Limb (tissue), 2 donors: ENCODE results near the gene SHB.
A peak's percentile ranks its signal among the peaks of the same experiment; 100 is the strongest.

Experiments
- DNase-seq, 2 donors: peaks; one replicate each; pipeline ENCODE4 v3.0.0-alpha.2; 2016; ENCODE audit errors: extremely low spot score in 2 of 2

SHB gene

DNA sequence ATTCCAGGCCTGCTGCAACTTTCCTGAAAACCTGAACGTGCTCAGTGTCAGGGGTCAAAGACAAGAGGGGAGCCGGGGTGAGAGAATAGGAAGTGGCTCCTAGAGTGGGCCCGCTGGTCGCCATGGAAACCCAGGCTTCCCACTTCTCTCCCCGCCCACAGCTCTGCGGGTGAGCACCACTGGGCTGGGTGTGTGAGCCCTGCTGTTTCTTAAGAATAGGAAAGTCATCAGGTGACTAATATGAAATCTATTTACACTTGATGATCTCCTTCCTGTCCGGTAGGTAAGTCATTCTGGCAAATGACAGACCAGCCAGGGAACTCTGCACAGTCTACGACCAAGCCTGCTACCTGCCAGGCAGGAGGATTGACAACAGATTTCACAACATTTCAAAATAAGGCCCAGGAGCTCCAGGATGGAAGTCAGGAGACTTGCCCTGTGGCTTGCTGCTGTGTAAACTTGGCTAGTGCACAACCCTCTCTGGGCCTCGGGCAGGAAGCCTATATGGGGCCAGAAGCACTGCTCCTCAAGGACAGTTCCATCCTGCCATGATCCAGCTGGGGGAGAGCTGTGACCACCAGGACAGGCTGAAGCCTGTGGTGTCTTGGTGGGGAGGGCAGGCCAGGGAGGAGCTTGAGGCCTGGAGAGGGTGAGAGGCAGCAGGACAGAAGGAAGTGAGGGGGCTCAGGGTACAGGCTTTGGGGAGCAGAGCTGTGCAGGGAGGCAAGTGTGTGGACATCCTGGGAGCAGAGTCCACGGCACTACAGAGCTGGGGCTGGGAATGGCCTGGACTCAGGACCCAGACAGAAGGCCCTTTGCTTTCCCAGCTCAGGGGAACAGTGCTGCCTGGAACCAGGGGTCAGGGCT is 60.6 kb downstream of the SHB start:
- no peak for DNase-seq

DNA sequence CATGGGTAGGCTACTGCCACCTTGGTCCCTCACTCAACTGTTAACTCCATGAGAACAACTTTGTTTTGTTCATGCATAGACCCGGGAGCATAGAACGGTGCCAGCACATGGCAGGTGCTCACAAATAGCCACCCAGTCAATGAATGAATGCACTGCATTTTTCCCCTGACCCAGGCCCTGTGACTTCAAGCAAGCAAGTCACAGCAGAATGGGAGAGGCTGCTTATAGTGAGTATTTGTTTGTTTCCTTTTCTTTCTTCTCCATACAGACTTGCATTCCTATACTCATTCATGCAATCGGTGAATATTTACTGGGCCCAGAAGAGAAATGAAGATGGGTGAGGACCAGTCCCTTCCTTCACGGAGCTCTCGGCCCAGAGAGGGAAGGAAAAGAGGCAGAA is 62.0 kb downstream of the SHB start:
- DNase-seq: no peak

DNA sequence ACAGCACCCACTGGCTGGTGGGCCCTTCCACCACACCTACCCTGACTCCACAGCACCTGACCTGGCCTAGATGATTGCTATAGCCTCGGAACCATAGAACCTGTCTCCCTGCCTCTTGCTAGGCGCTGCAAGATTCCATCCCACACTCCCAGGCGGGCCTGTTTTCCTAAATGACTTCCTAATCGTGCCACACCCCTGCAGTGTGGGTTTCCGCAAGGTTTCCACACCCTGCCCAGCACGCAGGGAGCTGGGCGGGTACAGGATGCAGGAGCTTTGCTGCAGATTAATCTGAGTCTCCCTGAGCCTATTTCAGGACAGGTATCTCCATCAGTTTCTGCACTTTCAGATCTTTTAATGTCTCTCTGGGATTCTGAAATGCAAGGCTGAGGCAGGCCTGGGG is 62.9 kb downstream of the SHB start:
- no peak for DNase-seq

DNA sequence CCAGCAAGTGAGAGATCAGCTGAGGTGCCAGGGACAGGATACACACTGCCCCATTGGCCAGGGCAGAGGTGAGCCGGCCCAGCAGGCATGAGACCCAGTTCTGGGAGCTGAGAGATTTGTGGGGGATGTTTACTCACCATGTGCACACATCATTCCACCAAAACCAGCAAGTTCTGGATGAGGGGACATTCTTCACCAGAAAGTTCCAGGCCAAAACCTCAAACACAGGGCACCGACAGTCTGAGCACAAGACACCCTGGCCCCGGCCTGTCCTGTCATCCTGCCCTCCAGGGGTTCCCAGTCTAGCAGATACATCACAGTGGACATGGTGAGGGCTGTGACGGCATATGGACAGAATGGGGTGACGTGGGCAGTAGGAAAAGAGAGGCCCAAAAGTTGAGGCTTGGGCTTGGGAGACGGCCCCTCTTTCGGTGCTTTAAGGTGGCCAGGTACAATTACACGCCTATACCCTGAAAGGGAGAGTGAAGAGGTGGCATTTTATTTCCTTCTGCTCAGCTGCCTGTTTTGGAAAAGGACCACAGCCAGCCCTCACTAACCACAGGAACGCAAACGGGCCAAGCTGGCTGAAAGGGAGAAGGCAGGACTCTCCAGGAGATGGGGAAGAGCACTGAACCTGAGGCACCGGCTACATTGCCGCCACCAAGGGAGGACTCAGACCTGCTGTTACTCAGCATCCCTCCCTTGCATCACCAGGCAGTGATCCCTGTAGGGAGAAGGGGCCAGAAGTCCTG is 64.0 kb downstream of the SHB start:
- no peak for DNase-seq

- DNase-seq: no peak
These were observed 64.8 kb downstream of the SHB start for GRCh38 chr9:38003946-38004808.

DNA sequence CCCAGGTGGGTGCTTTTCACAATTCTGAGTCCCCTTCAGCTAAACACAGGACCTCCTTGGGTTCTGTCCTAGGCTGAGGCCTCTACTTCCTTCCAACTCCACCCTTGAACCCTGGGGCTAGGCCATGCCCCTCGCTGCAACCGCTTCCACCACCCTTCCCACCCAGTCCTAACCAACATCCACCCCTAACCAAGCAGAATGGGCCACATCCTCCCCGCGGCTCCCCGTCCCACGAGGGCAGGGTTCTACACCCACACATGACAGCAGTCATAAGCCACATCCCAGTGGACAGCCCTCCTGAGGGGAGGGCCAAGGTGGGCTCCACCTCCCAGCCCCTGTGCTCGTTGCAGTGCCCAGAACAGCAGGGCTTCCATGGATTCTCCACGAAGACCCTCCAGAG is 65.8 kb downstream of the SHB start:
- DNase-seq: no peak

DNA sequence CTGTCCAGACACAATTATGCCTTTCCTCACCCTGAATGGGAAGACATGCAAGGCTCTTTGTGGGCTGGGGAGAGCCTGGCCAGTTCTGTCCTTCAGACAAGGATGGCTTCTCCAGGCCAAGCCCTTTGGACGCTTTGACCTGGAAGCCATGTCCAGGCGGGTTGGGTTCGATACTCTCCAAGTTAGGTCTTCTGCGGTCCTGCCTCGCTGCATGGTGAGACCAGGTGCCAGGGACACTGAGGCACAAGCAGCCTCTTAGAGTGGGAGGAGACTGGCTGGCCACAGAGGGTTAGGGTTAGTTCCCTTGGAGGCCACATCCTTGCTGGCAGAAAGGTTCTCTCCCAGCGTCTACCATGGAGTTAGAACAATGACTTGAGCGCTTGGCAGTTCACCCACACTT is 67.6 kb downstream of the SHB start:
- DNase-seq: no peak

- no peak for DNase-seq
These were observed 68.3 kb downstream of the SHB start for GRCh38 chr9:38000735-38001134.

DNA sequence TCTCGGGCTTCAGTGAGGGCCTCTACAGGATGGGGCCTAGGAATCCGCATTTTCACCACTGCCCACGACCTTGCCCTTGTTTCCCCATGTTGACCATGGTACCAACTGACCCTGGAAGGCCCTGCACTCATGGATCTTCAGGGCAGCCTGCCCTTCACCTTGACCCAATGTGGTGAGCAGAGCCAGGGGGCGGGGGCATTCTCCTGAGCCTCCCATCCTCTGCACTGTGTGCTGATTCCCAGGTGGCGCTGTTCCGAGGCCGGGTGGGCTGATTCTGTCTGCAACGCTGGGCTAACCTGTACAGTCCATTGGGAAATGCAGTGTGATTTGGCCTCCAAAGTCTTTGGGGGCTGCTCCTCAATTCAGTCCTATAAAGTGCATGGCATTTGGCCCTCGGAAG is 68.7 kb downstream of the SHB start:
- DNase-seq: no peak

DNA sequence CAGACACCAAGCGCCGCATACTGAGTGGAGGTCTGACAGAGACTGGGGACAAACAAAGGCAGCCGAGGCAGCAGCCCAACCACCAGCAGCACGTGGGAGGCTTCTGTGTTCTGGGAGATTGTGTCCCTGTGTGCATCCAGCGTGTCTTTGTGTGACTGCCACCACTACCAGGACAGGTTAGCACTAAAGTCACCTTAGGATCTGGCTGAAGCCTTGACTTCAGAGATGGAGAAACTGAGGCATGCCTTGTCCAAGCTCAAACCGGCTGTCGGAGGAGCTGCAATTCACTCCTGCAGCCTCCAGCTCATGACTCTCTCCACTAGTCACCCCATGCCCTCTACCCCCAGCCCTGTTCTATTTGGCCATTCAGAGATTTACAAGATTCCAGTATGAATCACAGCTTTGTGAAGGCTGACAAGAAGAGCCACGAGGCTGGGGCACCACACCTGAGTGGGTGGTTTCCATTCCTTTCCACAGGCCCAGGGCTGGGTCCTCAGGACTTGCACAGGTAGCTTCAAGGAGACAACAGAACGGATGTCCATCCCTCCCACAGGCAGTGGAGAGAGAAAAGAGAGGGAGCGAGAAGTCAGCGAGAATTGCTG is 69.3 kb downstream of the SHB start:
- DNase-seq: no peak

DNA sequence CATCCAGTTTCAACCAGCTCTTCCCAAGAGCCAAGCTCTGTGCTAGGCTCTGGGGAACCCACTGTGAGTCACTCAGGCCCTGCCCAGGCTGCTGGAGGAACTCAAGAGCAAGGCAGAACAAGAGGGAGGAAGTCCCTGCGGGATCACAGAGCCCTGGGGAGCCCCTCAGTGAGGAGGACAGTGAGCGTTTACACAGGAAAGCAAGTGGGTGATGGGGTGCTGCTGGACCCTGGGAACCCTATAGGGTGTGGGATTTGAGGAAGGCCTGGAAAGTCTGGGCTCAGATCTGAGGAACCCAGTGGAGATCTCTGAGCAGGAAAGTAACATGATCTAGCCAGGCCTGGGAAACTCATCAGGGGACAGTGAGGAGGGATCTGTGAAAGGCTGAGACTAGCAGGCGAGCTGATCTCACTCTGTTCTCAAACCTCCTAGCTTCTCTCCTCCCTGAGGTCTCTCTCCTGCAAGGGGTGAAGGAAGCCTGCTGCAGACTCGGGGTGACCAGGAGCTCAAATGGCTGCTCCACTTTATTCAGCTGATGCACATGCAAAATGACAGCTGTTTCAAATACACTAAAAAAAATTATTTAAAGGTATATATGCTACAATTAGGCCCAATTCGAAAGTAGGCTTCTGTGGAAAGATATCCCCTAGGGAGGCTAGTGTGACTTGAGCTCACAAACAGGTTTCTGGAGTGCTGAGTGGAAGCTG is 70.0 kb downstream of the SHB start:
- DNase-seq: no peak

- peak in 1 of 2 donors; percentile 60 for DNase-seq
These were observed 71.2 kb downstream of the SHB start for GRCh38 chr9:37997636-37998374.

GRCh38 chr9:37996819-37997217 is 72.2 kb downstream of the SHB start:
- no peak for DNase-seq

DNA sequence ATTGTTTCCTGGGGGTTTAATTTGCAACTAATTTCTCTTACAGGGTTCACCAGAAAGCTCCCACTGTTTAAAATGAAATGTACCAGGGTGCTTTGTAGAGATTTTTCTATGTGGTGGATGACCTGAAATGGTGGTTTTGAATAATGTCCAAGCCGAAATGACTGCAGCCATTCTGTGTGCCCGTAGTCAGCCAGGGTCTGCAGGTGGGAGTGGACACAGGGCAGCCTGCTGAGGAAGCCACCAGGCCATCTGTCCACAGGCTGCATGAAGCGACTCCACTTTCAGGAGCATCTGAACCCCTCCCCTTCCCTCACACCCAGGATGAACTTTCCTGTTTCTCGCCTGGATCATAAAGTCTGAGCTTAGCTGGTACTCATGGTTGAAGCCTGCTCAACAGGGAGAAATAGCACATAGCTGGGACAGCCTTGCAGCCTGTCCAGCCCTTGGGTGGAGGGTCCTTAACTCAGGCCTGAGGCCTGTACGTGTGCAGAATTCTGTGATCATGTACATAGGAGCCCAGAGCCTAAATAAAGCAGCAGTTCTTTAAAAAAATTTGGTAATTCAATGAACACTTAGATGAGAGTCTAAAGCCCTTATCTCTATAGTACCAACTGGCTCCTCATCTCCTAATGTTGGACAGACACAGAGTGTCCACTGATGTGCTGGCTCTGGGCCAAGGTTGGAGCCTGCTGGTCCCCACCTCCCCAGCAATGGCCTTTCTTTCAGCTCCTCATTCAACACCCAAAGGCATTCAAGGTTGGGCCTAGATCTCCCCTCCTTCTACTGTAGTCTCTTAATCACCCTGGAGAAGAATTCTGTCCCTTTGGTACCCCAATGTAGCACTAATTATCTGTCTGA is 72.8 kb downstream of the SHB start:
- no peak for DNase-seq

DNA sequence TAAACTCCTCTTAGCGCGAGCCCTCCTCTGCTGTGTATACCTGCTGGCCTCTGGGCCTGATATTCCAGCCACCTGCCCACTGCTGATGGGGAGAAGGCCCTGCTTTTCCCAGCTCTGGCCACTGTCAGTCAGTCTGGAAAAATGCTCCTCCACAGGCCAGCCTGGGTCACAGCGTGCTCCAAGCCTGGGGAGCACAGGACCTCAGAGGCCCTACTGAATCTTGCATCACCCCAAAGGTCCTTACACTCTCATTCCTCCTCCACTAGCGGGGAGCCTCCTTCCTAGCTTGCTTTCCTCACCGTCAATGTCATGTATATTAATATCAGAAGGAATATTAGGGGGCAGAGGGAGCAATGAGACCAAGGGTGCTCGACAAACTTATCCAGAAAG is 73.7 kb downstream of the SHB start:
- no peak for DNase-seq

- peak; percentile 84 to 86 for DNase-seq
These were observed 74.2 kb downstream of the SHB start for GRCh38 chr9:37994639-37995347.

- no peak for DNase-seq
These were observed 76.1 kb downstream of the SHB start for GRCh38 chr9:37992924-37993349.

- no peak for DNase-seq
These were observed 78.5 kb downstream of the SHB start for GRCh38 chr9:37990404-37991015.
